ENCODE data around the gene PAIP2B.

GRCh38 chr2:71269511-71270090 lies 42.7 kb upstream of the PAIP2B start:
- TF ChIP-seq CTCF (conservative IDR thresholded peaks at IDR 0.05; ENCODE audit: low read depth, low read length), result no peak
- TF ChIP-seq EZH2 (IDR thresholded peaks at IDR 0.05; ENCODE audit: borderline replicate concordance, low read depth, low read length, poor library complexity, severe bottlenecking), result no peak
